GM18870 (cell line): ENCODE measurements around the gene SMC1B.
"Not testable (repeated sequence)": the region's sequence is repeated elsewhere in the genome, so short reads cannot be mapped to it uniquely, and the experiment has no call there.

Experiments
- ATAC-seq: cut with Tn5 transposase; IDR thresholded peaks from one replicate; pipeline ENCODE4 v1.9.1; 2021; ENCODE audit warnings: moderate library complexity; ENCODE audit not compliant: unreplicated experiment

Gene SMC1B

GRCh38 chr22:45446216-45446615, 32.8 kb upstream of the SMC1B start:
- no peak for ATAC-seq

GRCh38 chr22:45445031-45445710, 31.8 kb upstream of the SMC1B start:
- no peak for ATAC-seq

- ATAC-seq, result no peak
Measured at GRCh38 chr22:45444168-45444567, 30.8 kb upstream of the SMC1B start.

- ATAC-seq, result no peak
Measured at GRCh38 chr22:45442116-45442515, 28.7 kb upstream of the SMC1B start.

- no peak for ATAC-seq
Measured at GRCh38 chr22:45441138-45441537, 27.7 kb upstream of the SMC1B start.

- not testable (repeated sequence) for ATAC-seq
Measured at GRCh38 chr22:45440688-45441087, 27.3 kb upstream of the SMC1B start.

- ATAC-seq, result no peak
Measured at GRCh38 chr22:45438336-45438735, 24.9 kb upstream of the SMC1B start.

- not testable (repeated sequence) for ATAC-seq
Measured at GRCh38 chr22:45436871-45437517, 23.6 kb upstream of the SMC1B start.

GRCh38 chr22:45435544-45436139, 22.2 kb upstream of the SMC1B start:
- no peak for ATAC-seq

GRCh38 chr22:45434981-45435380, 21.6 kb upstream of the SMC1B start:
- no peak for ATAC-seq

- ATAC-seq, result no peak
Measured at GRCh38 chr22:45430871-45431270, 17.5 kb upstream of the SMC1B start.

- ATAC-seq, result no peak
Measured at GRCh38 chr22:45429981-45430775, 16.8 kb upstream of the SMC1B start.

- ATAC-seq, result no peak
Measured at GRCh38 chr22:45429424-45429823, 16.0 kb upstream of the SMC1B start.

- ATAC-seq, result no peak
Measured at GRCh38 chr22:45428391-45429385, 15.3 kb upstream of the SMC1B start.

GRCh38 chr22:45427114-45427513, 13.7 kb upstream of the SMC1B start:
- no peak for ATAC-seq

GRCh38 chr22:45426387-45426786, 13.0 kb upstream of the SMC1B start:
- no peak for ATAC-seq

- no peak for ATAC-seq
Measured at GRCh38 chr22:45425531-45426265, 12.3 kb upstream of the SMC1B start.

- ATAC-seq, result no peak
Measured at GRCh38 chr22:45425101-45425500, 11.7 kb upstream of the SMC1B start.

GRCh38 chr22:45424241-45424731, 10.9 kb upstream of the SMC1B start:
- no peak for ATAC-seq
